KMS-11 (cell line): ENCODE measurements around the gene KYAT1.

Experiments used
- H2AFZ ChIP-seq: fragments of 200-600 bp; sonication (generic); 2 replicates; pipeline ENCODE4 v1.6.1; 2016; ENCODE audit warnings: antibody characterized with exemption, mixed run types, low read depth
- H3K27ac ChIP-seq: fragments of 200-600 bp; sonication (generic); 2 replicates; pipeline ENCODE4 v1.6.1; 2016; ENCODE audit warnings: mild to moderate bottlenecking, mixed run types
- H3K27me3 ChIP-seq: fragments of 200-600 bp; sonication (generic); 2 replicates; pipeline ENCODE4 v1.6.1; 2017; ENCODE audit warnings: mild to moderate bottlenecking, low read depth, mixed run types, moderate library complexity; ENCODE audit not compliant: insufficient read depth
- H3K36me3 ChIP-seq: fragments of 200-600 bp; sonication (generic); 2 replicates; pipeline ENCODE4 v1.6.1; 2017; ENCODE audit warnings: mild to moderate bottlenecking, mixed run types; ENCODE audit not compliant: insufficient read depth
- H3K4me1 ChIP-seq: fragments of 200-600 bp; sonication (generic); 2 replicates; pipeline ENCODE4 v1.6.1; 2016; ENCODE audit warnings: mild to moderate bottlenecking, low read depth, mixed run types; ENCODE audit not compliant: poor library complexity, severe bottlenecking
- H3K4me2 ChIP-seq: fragments of 200-600 bp; sonication (generic); 2 replicates; pipeline ENCODE4 v1.7.0; 2016; ENCODE audit warnings: mild to moderate bottlenecking, mixed run types
- H3K4me3 ChIP-seq: fragments of 200-600 bp; sonication (generic); IDR thresholded peaks from 2 replicates; pipeline ENCODE4 v1.6.1; 2017; ENCODE audit warnings: low read depth, low read length, mixed read lengths; ENCODE audit not compliant: insufficient read depth
- H3K79me2 ChIP-seq: fragments of 200-600 bp; sonication (generic); 2 replicates; pipeline ENCODE4 v1.6.1; 2016; ENCODE audit warnings: low read depth, mixed run types; ENCODE audit not compliant: insufficient read depth
- H3K9ac ChIP-seq: fragments of 200-600 bp; sonication (generic); 2 replicates; pipeline ENCODE4 v1.6.1; 2016; ENCODE audit warnings: mild to moderate bottlenecking, mixed run types
- H4K20me1 ChIP-seq: fragments of 200-600 bp; sonication (generic); 2 replicates; pipeline ENCODE4 v1.6.1; 2016; ENCODE audit warnings: mild to moderate bottlenecking, mixed run types; ENCODE audit not compliant: insufficient read depth
- TF ChIP-seq, protein P1 (sequence below): fragments of 200-600 bp; sonication (generic); conservative IDR thresholded peaks from 2 replicates; pipeline ENCODE4 v1.6.1; 2017; ENCODE audit warnings: low read depth, mild to moderate bottlenecking, antibody characterized with exemption, low read length, moderate library complexity, mixed read lengths

KYAT1 gene

DNA sequence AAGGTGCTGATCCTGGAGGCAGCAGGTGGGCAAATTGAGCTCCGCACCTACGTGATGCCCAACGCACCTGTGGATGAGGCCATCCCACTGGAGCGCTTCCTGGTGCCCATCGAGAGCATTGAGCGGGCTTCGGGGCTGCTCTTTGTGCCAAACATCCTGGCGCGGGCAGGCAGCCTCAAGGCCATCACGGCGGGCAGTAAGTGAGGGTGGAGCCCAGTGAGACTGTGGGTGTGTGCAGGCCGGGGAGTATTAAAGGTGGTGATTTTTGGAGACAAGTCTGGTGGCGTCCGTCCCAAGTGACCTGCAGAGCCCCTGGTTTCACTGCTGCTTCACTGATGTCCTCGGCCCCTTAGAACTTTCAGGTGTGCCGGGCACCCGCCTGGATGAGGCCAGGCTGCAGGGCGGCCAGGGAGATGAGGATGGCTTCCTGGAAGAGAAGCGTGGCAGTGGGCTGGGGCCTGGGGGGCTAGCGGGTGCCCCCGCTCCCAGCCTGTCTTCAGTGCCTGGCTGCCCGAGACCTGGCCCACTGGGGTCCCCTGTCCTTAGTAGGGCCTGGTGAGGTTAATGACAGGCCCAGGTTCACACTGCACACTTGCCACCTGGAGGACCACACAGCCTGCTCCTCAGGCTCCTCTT lies 59.2 kb downstream of the KYAT1 start:
- Histone ChIP-seq H3K4me1 (peaks cover 11% of the 10 kb centered on the region), H3K36me3 (no peaks in the 10 kb centered on the region; the same call in 1 of the 2 replicates), H3K4me3 (no peak overlapping the region), H2AFZ (no peak overlapping the region), H3K27ac (no peak overlapping the region), H4K20me1 (no peaks in the 10 kb centered on the region), H3K79me2 (peaks cover 5% of the 10 kb centered on the region; the same call in 1 of the 2 replicates), H3K9ac (no peak overlapping the region), H3K4me2 (no peak overlapping the region), H3K27me3 (no peaks in the 10 kb centered on the region)
- TF ChIP-seq, protein P1, sequence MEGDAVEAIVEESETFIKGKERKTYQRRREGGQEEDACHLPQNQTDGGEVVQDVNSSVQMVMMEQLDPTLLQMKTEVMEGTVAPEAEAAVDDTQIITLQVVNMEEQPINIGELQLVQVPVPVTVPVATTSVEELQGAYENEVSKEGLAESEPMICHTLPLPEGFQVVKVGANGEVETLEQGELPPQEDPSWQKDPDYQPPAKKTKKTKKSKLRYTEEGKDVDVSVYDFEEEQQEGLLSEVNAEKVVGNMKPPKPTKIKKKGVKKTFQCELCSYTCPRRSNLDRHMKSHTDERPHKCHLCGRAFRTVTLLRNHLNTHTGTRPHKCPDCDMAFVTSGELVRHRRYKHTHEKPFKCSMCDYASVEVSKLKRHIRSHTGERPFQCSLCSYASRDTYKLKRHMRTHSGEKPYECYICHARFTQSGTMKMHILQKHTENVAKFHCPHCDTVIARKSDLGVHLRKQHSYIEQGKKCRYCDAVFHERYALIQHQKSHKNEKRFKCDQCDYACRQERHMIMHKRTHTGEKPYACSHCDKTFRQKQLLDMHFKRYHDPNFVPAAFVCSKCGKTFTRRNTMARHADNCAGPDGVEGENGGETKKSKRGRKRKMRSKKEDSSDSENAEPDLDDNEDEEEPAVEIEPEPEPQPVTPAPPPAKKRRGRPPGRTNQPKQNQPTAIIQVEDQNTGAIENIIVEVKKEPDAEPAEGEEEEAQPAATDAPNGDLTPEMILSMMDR = no peak

DNA sequence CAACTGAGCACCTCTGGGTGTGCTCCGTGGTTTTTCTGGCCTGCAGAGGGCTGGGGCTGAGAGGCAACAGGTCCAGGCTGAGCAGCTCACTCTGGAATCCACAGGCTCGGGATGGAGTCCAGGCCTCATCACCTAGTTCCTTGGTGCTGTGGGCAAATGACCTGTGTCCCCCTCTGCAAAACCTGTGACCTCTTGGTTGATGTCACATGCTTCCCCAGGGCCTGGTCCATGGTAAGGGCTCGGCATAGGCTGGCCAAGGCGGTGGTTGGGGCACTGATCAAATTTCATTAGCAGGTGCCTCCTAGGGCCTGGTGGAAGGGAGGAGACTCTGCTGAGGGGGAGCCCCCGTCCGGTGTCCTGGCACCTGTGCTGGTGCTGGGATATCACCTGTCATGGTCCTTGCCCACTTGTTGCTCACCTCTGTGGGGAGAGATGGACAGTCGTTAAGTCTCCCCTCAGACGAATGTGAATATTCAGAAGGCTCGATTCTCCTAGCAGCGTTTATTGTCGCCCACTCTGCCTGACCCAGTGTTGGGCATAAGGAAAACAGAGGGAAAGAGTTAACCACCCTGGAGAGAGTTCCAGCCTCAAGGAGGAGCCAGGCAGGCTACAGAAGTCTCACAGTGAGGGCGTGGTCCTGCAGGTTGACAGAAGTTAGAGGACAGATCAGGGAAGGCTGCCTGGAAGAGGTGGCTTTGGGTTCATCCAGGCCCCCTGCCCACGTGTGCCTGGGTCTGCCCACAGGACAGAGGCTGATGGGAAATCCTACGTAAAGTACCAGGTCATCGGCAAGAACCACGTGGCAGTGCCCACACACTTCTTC lies 60.0 kb downstream of the KYAT1 start:
- TF ChIP-seq, protein P1 = no peak
- no peaks in the 10 kb centered on the region; the same call in 1 of the 2 replicates for H3K36me3 ChIP-seq

DNA sequence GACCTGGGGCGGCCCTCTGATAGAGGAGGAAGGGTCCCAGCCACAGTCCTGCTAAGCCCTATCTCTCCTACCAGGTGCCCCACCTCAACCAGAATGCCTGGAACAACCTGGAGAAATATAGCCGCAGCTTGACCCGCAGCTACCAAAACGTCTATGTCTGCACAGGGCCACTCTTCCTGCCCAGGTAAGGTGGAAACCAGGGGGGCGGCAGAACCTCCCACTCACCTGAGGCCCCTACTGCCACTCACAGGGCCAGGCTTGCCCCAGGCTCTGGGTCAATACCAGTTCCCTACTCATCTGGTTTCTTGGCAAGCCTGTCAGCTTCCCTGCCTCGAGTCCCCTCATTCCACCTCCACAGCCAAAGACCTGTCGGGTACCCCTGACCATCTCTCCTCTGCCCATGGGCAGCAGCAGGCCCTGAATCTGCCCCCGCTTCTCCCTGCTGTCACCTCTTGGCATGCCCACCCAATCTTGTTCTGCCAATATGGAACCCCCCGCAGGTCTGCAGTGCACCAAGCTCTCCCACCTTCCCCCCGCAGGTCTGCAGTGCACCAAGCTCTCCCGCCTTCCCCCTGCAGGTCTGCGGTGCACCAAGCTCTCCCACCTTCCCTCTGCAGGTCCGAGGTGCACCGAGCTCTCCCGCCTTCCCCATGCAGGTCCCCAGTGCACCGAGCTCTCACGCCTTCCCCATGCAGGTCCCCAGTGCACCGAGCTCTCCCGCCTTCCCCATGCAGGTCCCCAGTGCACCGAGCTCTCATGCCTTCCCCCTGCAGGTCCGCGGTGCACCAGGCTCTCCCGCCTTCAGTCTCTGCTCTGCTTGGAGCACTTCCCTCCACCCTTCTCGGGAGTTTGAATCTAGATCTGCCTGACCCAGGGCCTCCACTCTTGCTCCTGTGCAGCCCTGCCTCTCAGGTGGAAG lies 60.8 kb downstream of the KYAT1 start:
- Histone ChIP-seq H3K27ac (no peak overlapping the region), H2AFZ (no peak overlapping the region), H4K20me1 (no peaks in the 10 kb centered on the region), H3K9ac (no peak overlapping the region), H3K79me2 (no peaks in the 10 kb centered on the region), H3K4me2 (no peak overlapping the region), H3K36me3 (no peaks in the 10 kb centered on the region), H3K27me3 (no peaks in the 10 kb centered on the region), H3K4me3 (no peak overlapping the region), H3K4me1 (peaks cover 13% of the 10 kb centered on the region)
- TF ChIP-seq, protein P1 = no peak

More for the DNA sequence above, 60.0 kb downstream of the KYAT1 start:
- Histone ChIP-seq H3K27me3 (no peaks in the 10 kb centered on the region), H3K9ac (no peak overlapping the region), H3K4me2 (no peak overlapping the region), H3K4me1 (peaks cover 13% of the 10 kb centered on the region), H3K27ac (no peak overlapping the region), H3K79me2 (no peaks in the 10 kb centered on the region), H4K20me1 (no peaks in the 10 kb centered on the region), H3K4me3 (no peak overlapping the region), H2AFZ (no peak overlapping the region)
